Peyer's patch (tissue), 4 donors: ENCODE results near the gene UBE4B.

Experiments
- POLR2A ChIP-seq, 2 donors: fragments of 450-650 bp; IDR thresholded peaks; one replicate each; pipeline ENCODE4 v1.5.1; 2017; ENCODE audit warnings: antibody characterized with exemption in 2 of 2, mild to moderate bottlenecking in 2 of 2, moderate library complexity in 2 of 2
- TF ChIP-seq, protein P1 (sequence below), 6 experiments: fragments of 450-650 bp in 4 of 6; fragments of 200-600 bp in 2 of 6; sonication (generic) in 1 of 6; IDR thresholded peaks; one replicate each; pipeline ENCODE4 v1.5.1; 2017 to 2019; ENCODE audit warnings: antibody characterized with exemption in 6 of 6, mild to moderate bottlenecking in 3 of 6, moderate library complexity in 1 of 6

DNA sequence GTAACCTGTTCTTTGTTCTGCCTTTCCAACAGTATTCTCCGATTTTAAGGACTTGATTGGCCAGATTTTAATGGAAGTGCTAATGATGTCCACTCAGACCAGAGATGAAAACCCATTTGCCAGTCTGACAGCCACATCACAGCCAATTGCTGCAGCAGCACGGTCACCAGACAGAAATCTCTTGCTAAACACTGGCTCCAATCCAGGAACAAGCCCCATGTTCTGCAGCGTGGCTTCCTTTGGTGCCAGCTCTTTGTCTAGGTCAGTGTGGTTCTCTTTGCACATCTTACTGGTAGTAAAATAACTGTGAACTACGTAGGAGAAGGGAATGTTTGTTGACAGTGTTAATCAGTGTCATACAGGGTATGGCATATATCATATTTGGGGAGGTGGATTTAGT lies 72.7 kb downstream of the UBE4B start:
- TF ChIP-seq, protein P1, sequence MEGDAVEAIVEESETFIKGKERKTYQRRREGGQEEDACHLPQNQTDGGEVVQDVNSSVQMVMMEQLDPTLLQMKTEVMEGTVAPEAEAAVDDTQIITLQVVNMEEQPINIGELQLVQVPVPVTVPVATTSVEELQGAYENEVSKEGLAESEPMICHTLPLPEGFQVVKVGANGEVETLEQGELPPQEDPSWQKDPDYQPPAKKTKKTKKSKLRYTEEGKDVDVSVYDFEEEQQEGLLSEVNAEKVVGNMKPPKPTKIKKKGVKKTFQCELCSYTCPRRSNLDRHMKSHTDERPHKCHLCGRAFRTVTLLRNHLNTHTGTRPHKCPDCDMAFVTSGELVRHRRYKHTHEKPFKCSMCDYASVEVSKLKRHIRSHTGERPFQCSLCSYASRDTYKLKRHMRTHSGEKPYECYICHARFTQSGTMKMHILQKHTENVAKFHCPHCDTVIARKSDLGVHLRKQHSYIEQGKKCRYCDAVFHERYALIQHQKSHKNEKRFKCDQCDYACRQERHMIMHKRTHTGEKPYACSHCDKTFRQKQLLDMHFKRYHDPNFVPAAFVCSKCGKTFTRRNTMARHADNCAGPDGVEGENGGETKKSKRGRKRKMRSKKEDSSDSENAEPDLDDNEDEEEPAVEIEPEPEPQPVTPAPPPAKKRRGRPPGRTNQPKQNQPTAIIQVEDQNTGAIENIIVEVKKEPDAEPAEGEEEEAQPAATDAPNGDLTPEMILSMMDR (IDR thresholded peaks at IDR 0.05), result no peak
- TF ChIP-seq POLR2A (IDR thresholded peaks at IDR 0.05), result no peak
